ENCODE measurements around the gene BOD1.

DNA sequence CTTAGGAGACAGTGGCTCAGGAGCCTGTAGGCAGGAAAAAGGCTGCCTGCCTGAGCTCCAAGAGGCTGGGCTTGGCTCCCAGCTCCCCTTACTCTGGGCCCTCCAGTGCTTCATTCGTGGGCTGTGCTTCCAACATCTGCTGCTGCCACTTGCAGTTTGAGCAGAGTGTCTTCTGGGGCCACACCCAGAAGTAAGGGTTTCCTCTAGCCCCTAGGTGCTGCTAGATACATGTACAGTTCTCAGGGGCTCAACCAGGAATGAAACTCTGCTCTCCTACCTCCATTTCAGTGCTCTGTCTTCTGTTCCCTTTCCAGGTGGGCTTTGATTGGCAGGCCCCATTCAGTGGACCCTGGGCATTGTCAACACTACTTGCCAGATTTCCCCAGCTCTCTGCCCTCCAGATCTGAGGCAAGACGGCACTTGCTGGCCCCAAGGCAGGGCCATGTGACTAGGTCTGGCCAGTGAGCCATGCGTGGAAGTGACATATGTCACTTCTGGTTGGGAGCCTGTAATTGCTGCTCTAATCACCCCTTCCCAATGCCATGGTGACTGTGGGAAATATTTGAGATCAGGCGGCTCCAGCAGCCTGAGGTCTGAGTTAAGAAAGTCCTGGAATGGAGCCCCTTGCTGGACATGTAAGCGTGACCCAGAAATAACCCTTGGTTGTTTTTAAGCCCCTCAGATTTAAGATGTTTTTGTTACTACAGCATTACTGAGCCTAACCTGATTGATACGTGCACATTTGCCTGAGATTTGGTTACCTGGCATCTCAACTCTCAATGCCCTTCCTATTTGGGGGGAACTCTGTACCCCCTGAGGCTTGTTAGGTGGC lies 9.4 kb upstream of the BOD1 start:
- TF ChIP-seq, protein P1, sequence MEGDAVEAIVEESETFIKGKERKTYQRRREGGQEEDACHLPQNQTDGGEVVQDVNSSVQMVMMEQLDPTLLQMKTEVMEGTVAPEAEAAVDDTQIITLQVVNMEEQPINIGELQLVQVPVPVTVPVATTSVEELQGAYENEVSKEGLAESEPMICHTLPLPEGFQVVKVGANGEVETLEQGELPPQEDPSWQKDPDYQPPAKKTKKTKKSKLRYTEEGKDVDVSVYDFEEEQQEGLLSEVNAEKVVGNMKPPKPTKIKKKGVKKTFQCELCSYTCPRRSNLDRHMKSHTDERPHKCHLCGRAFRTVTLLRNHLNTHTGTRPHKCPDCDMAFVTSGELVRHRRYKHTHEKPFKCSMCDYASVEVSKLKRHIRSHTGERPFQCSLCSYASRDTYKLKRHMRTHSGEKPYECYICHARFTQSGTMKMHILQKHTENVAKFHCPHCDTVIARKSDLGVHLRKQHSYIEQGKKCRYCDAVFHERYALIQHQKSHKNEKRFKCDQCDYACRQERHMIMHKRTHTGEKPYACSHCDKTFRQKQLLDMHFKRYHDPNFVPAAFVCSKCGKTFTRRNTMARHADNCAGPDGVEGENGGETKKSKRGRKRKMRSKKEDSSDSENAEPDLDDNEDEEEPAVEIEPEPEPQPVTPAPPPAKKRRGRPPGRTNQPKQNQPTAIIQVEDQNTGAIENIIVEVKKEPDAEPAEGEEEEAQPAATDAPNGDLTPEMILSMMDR (conservative IDR thresholded peaks at IDR 0.05): no peak
- no peak for TF ChIP-seq ZFX (IDR thresholded peaks at IDR 0.05)

All from C4-2B (cell line).